Measurements from ENCODE around the gene ILDR1.
"Not testable (repeated sequence)": the region's sequence is repeated elsewhere in the genome, so short reads cannot be mapped to it uniquely, and the experiment has no call there.

The ILDR1 gene

GRCh38 chr3:122052968-122053367 is 30.9 kb upstream of the ILDR1 start:
- H3K4me1 ChIP-seq (ENCODE audit: control insufficient read depth, insufficient read depth, low read length), result no peaks in the 10 kb centered on the region; the same call in 1 of the 2 replicates
- H3K4me3 ChIP-seq (ENCODE audit: low read depth, low read length), result no peak overlapping the region
- H3K9ac ChIP-seq (ENCODE audit: low read length), result no peak overlapping the region
- H3K27me3 ChIP-seq (ENCODE audit: control insufficient read depth, insufficient read depth, low read length), result no peaks in the 10 kb centered on the region
- H3K27ac ChIP-seq (ENCODE audit: low read depth, low read length), result no peak overlapping the region
- H3K36me3 ChIP-seq (ENCODE audit: control insufficient read depth, insufficient read depth, low read length), result no peaks in the 10 kb centered on the region
- H3K9me3 ChIP-seq (ENCODE audit: control insufficient read depth, insufficient read depth, low read depth, low read length), result peaks cover 5% of the 10 kb centered on the region; the same call in 1 of the 2 replicates

GRCh38 chr3:122047773-122048172 is 25.7 kb upstream of the ILDR1 start:
- not testable (repeated sequence) for H3K36me3 ChIP-seq (ENCODE audit: control insufficient read depth, insufficient read depth, low read length); H3K9me3 ChIP-seq (ENCODE audit: control insufficient read depth, insufficient read depth, low read depth, low read length); H3K27ac ChIP-seq (ENCODE audit: low read depth, low read length); H3K9ac ChIP-seq (ENCODE audit: low read length); H3K27me3 ChIP-seq (ENCODE audit: control insufficient read depth, insufficient read depth, low read length); H3K4me1 ChIP-seq (ENCODE audit: control insufficient read depth, insufficient read depth, low read length)
- peak overlapping the region; percentile 16; the same call in 1 of the 2 replicates for H3K4me3 ChIP-seq (ENCODE audit: low read depth, low read length)

GRCh38 chr3:122047296-122047695 is 25.2 kb upstream of the ILDR1 start:
- H3K9ac ChIP-seq (ENCODE audit: low read length); H3K27me3 ChIP-seq (ENCODE audit: control insufficient read depth, insufficient read depth, low read length): not testable (repeated sequence)

GRCh38 chr3:122033023-122033422 is 11.0 kb upstream of the ILDR1 start:
- no peak overlapping the region for H3K4me3 ChIP-seq (ENCODE audit: low read depth, low read length)
- no peak overlapping the region for H3K9ac ChIP-seq (ENCODE audit: low read length)
- H3K27me3 ChIP-seq (ENCODE audit: control insufficient read depth, insufficient read depth, low read length), result no peaks in the 10 kb centered on the region
- H3K9me3 ChIP-seq (ENCODE audit: control insufficient read depth, insufficient read depth, low read depth, low read length), result peaks cover 25% of the 10 kb centered on the region
- no peak overlapping the region for H3K27ac ChIP-seq (ENCODE audit: low read depth, low read length)
- no peaks in the 10 kb centered on the region for H3K36me3 ChIP-seq (ENCODE audit: control insufficient read depth, insufficient read depth, low read length)
- no peaks in the 10 kb centered on the region for H3K4me1 ChIP-seq (ENCODE audit: control insufficient read depth, insufficient read depth, low read length)

More at GRCh38 chr3:122047296-122047695, 25.2 kb upstream of the ILDR1 start:
- not testable (repeated sequence) for H3K4me1 ChIP-seq (ENCODE audit: control insufficient read depth, insufficient read depth, low read length); H3K9me3 ChIP-seq (ENCODE audit: control insufficient read depth, insufficient read depth, low read depth, low read length); H3K27ac ChIP-seq (ENCODE audit: low read depth, low read length); H3K36me3 ChIP-seq (ENCODE audit: control insufficient read depth, insufficient read depth, low read length)
- peak overlapping the region; percentile 16; the same call in 1 of the 2 replicates for H3K4me3 ChIP-seq (ENCODE audit: low read depth, low read length)

- H3K9me3 ChIP-seq (ENCODE audit: control insufficient read depth, insufficient read depth, low read depth, low read length), result peaks cover 20% of the 10 kb centered on the region
- no peaks in the 10 kb centered on the region for H3K36me3 ChIP-seq (ENCODE audit: control insufficient read depth, insufficient read depth, low read length)
- no peak overlapping the region for H3K27ac ChIP-seq (ENCODE audit: low read depth, low read length)
- H3K4me1 ChIP-seq (ENCODE audit: control insufficient read depth, insufficient read depth, low read length), result no peaks in the 10 kb centered on the region
- H3K27me3 ChIP-seq (ENCODE audit: control insufficient read depth, insufficient read depth, low read length), result no peaks in the 10 kb centered on the region
- no peak overlapping the region for H3K9ac ChIP-seq (ENCODE audit: low read length)
- H3K4me3 ChIP-seq (ENCODE audit: low read depth, low read length), result no peak overlapping the region
Observed at GRCh38 chr3:122032531-122032930, 10.5 kb upstream of the ILDR1 start.

- no peak overlapping the region for H3K4me3 ChIP-seq (ENCODE audit: low read depth, low read length)
- H3K9me3 ChIP-seq (ENCODE audit: control insufficient read depth, insufficient read depth, low read depth, low read length), result 0 out of 2 replicates have a peak, but pooled peaks cover 5% of the 10 kb centered on the region
- H3K36me3 ChIP-seq (ENCODE audit: control insufficient read depth, insufficient read depth, low read length), result no peaks in the 10 kb centered on the region
- H3K9ac ChIP-seq (ENCODE audit: low read length), result no peak overlapping the region
- H3K4me1 ChIP-seq (ENCODE audit: control insufficient read depth, insufficient read depth, low read length), result no peaks in the 10 kb centered on the region
- H3K27ac ChIP-seq (ENCODE audit: low read depth, low read length), result no peak overlapping the region
- no peaks in the 10 kb centered on the region for H3K27me3 ChIP-seq (ENCODE audit: control insufficient read depth, insufficient read depth, low read length)
Observed at GRCh38 chr3:122031123-122031468, 9.0 kb upstream of the ILDR1 start.

GRCh38 chr3:122030381-122031122 is 8.5 kb upstream of the ILDR1 start:
- Histone ChIP-seq H3K9me3 (ENCODE audit: control insufficient read depth, insufficient read depth, low read depth, low read length) (0 out of 2 replicates have a peak, but pooled peaks cover 3% of the 10 kb centered on the region), H3K4me3 (ENCODE audit: low read depth, low read length) (no peak overlapping the region), H3K9ac (ENCODE audit: low read length) (no peak overlapping the region), H3K4me1 (ENCODE audit: control insufficient read depth, insufficient read depth, low read length) (no peaks in the 10 kb centered on the region), H3K27me3 (ENCODE audit: control insufficient read depth, insufficient read depth, low read length) (no peaks in the 10 kb centered on the region), H3K27ac (ENCODE audit: low read depth, low read length) (no peak overlapping the region), H3K36me3 (ENCODE audit: control insufficient read depth, insufficient read depth, low read length) (no peaks in the 10 kb centered on the region)

GRCh38 chr3:122025296-122025695 is 3.2 kb upstream of the ILDR1 start:
- no peaks in the 10 kb centered on the region for H3K4me1 ChIP-seq (ENCODE audit: control insufficient read depth, insufficient read depth, low read length)
- H3K36me3 ChIP-seq (ENCODE audit: control insufficient read depth, insufficient read depth, low read length), result no peaks in the 10 kb centered on the region
- peaks cover 17% of the 10 kb centered on the region; the same call in 1 of the 2 replicates for H3K27me3 ChIP-seq (ENCODE audit: control insufficient read depth, insufficient read depth, low read length)
- no peak overlapping the region for H3K27ac ChIP-seq (ENCODE audit: low read depth, low read length)
- H3K9me3 ChIP-seq (ENCODE audit: control insufficient read depth, insufficient read depth, low read depth, low read length), result no peaks in the 10 kb centered on the region
- no peak overlapping the region for H3K4me3 ChIP-seq (ENCODE audit: low read depth, low read length)
- no peak overlapping the region for H3K9ac ChIP-seq (ENCODE audit: low read length)

GRCh38 chr3:122024800-122025199 is 2.8 kb upstream of the ILDR1 start:
- H3K9me3 ChIP-seq (ENCODE audit: control insufficient read depth, insufficient read depth, low read depth, low read length), result no peaks in the 10 kb centered on the region
- H3K4me3 ChIP-seq (ENCODE audit: low read depth, low read length), result no peak overlapping the region
- H3K36me3 ChIP-seq (ENCODE audit: control insufficient read depth, insufficient read depth, low read length), result no peaks in the 10 kb centered on the region
- H3K27me3 ChIP-seq (ENCODE audit: control insufficient read depth, insufficient read depth, low read length), result peaks cover 21% of the 10 kb centered on the region; the same call in 1 of the 2 replicates
- no peak overlapping the region for H3K9ac ChIP-seq (ENCODE audit: low read length)
- H3K27ac ChIP-seq (ENCODE audit: low read depth, low read length), result no peak overlapping the region
- no peaks in the 10 kb centered on the region for H3K4me1 ChIP-seq (ENCODE audit: control insufficient read depth, insufficient read depth, low read length)

GRCh38 chr3:122023335-122023910 is 1.4 kb upstream of the ILDR1 start:
- Histone ChIP-seq H3K4me1 (ENCODE audit: control insufficient read depth, insufficient read depth, low read length) (no peaks in the 10 kb centered on the region), H3K27me3 (ENCODE audit: control insufficient read depth, insufficient read depth, low read length) (peaks cover 25% of the 10 kb centered on the region; the same call in 1 of the 2 replicates), H3K9ac (ENCODE audit: low read length) (no peak overlapping the region), H3K27ac (ENCODE audit: low read depth, low read length) (no peak overlapping the region), H3K9me3 (ENCODE audit: control insufficient read depth, insufficient read depth, low read depth, low read length) (no peaks in the 10 kb centered on the region), H3K4me3 (ENCODE audit: low read depth, low read length) (no peak overlapping the region), H3K36me3 (ENCODE audit: control insufficient read depth, insufficient read depth, low read length) (no peaks in the 10 kb centered on the region)

- Histone ChIP-seq H3K4me3 (ENCODE audit: low read depth, low read length) (no peak overlapping the region), H3K36me3 (ENCODE audit: control insufficient read depth, insufficient read depth, low read length) (no peaks in the 10 kb centered on the region), H3K27me3 (ENCODE audit: control insufficient read depth, insufficient read depth, low read length) (peaks cover 25% of the 10 kb centered on the region; the same call in 1 of the 2 replicates), H3K27ac (ENCODE audit: low read depth, low read length) (no peak overlapping the region), H3K9me3 (ENCODE audit: control insufficient read depth, insufficient read depth, low read depth, low read length) (no peaks in the 10 kb centered on the region), H3K9ac (ENCODE audit: low read length) (no peak overlapping the region), H3K4me1 (ENCODE audit: control insufficient read depth, insufficient read depth, low read length) (no peaks in the 10 kb centered on the region)
Observed at GRCh38 chr3:122021037-122021436, 1.0 kb downstream of the ILDR1 start.
